RWPE2 (cell line): ENCODE measurements around the gene RPE.

ENCODE experiments used
- ATAC-seq: fragments of 200-7000 bp; cut with Tn5 transposase; 3 replicates; pipeline ENCODE4 v1.9.1; 2021; ENCODE audit warnings: low read depth
- DNase-seq: peaks from one replicate; pipeline ENCODE4 v3.0.0-alpha.2; 2020; ENCODE audit warnings: low spot score
- H3K27ac ChIP-seq: fragments of 450-650 bp; 2 replicates; pipeline ENCODE4 v1.5.1; 2017; ENCODE audit warnings: mild to moderate bottlenecking; ENCODE audit not compliant: poor library complexity, severe bottlenecking
- H3K27me3 ChIP-seq: fragments of 250-450 bp; sonication (Bioruptor Pico); 2 replicates; pipeline ENCODE4 v1.5.1; 2021; ENCODE audit warnings: mild to moderate bottlenecking, moderate library complexity; ENCODE audit not compliant: insufficient read depth, poor library complexity, severe bottlenecking
- H3K36me3 ChIP-seq: fragments of 250-450 bp; sonication (Bioruptor Pico); 2 replicates; pipeline ENCODE4 v1.5.1; 2020; ENCODE audit warnings: low read depth, mild to moderate bottlenecking, moderate library complexity
- H3K4me1 ChIP-seq: fragments of 250-450 bp; sonication (Bioruptor Pico); 2 replicates; pipeline ENCODE4 v1.5.1; 2021; ENCODE audit warnings: mild to moderate bottlenecking, moderate library complexity; ENCODE audit not compliant: insufficient read depth, poor library complexity, severe bottlenecking
- H3K4me3 ChIP-seq: fragments of 250-450 bp; sonication (Bioruptor Pico); 2 replicates; pipeline ENCODE4 v1.5.1; 2021; ENCODE audit warnings: mild to moderate bottlenecking, moderate library complexity; ENCODE audit not compliant: severe bottlenecking
- H3K9me3 ChIP-seq: fragments of 250-450 bp; sonication (Bioruptor Pico); 2 replicates; pipeline ENCODE4 v1.5.1; 2021; ENCODE audit warnings: mild to moderate bottlenecking, moderate library complexity; ENCODE audit not compliant: severe bottlenecking
- TF ChIP-seq, protein P1 (sequence below): fragments of 450-650 bp; IDR thresholded peaks from one replicate; pipeline ENCODE4 v1.5.1; 2017; ENCODE audit warnings: mild to moderate bottlenecking, moderate library complexity; ENCODE audit not compliant: poor library complexity, severe bottlenecking

Gene RPE

DNA sequence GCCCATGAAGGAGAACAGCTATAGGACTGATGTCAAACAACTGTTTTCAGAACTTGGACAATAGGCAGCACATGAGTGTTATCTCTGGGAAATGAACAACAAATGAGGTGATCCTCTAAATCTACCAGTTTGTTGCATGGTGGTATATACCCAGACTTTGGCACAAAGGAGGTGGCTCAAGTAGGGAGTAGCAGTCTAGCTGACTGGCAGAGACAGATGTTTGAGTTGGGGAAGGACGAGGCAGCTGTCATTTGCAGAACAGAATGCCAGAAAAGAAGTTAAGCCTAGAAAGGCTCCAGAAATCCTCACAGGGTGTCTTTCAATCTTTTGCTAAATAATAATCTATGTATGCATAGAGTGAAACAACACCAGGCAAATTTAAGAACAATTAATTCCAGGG lies 47.4 kb downstream of the RPE start:
- DNase-seq (no peak), ATAC-seq (no peak)
- no peak overlapping the region for H3K27ac ChIP-seq
- TF ChIP-seq, protein P1, sequence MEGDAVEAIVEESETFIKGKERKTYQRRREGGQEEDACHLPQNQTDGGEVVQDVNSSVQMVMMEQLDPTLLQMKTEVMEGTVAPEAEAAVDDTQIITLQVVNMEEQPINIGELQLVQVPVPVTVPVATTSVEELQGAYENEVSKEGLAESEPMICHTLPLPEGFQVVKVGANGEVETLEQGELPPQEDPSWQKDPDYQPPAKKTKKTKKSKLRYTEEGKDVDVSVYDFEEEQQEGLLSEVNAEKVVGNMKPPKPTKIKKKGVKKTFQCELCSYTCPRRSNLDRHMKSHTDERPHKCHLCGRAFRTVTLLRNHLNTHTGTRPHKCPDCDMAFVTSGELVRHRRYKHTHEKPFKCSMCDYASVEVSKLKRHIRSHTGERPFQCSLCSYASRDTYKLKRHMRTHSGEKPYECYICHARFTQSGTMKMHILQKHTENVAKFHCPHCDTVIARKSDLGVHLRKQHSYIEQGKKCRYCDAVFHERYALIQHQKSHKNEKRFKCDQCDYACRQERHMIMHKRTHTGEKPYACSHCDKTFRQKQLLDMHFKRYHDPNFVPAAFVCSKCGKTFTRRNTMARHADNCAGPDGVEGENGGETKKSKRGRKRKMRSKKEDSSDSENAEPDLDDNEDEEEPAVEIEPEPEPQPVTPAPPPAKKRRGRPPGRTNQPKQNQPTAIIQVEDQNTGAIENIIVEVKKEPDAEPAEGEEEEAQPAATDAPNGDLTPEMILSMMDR, result no peak
- no peak overlapping the region for H3K4me3 ChIP-seq
- no peaks in the 10 kb centered on the region for H3K36me3 ChIP-seq
- H3K4me1 ChIP-seq, result no peaks in the 10 kb centered on the region
- no peaks in the 10 kb centered on the region for H3K27me3 ChIP-seq
- H3K9me3 ChIP-seq, result no peaks in the 10 kb centered on the region

DNA sequence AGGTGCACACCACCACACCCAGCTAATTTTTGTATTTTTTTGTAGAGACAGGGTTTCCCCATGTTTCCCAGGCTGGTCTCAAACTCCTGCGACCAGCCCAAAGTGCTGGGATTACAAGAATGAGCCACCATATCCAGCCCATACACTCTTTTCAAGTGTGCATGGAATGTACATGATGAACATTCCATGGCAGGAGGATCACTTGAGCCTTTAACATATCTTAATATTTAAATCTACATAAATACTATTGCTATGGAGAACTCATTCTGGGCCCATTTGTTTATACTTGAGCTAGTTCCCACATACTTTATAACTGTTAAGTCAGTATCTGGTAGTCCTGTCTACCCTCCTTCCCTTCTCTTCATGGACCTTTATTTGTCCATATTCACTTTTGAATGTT lies 48.4 kb downstream of the RPE start:
- Histone ChIP-seq H3K27me3 (no peaks in the 10 kb centered on the region), H3K27ac (no peak overlapping the region), H3K4me1 (no peaks in the 10 kb centered on the region), H3K4me3 (no peak overlapping the region), H3K36me3 (no peaks in the 10 kb centered on the region), H3K9me3 (no peaks in the 10 kb centered on the region)
- TF ChIP-seq, protein P1, result no peak
- DNase-seq, result no peak
- no peak for ATAC-seq

DNA sequence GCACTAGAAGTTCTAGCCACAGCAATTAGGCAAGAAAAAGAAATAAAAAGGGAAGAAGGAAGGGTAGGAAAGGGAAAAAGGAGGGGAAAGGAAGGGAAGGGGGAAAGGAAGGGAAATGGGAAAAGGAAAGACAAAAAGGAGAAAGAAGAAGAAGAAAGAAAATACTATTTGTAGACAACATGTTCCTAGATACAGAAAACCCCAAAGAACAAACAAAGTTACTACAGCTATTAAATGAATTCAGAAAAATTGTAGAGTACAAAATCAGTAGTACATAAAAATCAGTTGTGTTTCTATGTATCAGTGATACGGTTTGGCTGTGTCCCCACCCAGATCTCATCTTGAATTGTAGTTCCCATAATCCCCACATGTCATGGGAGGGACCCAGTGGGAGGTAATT lies 52.3 kb downstream of the RPE start:
- TF ChIP-seq, protein P1, result no peak
- no peak for DNase-seq

DNA sequence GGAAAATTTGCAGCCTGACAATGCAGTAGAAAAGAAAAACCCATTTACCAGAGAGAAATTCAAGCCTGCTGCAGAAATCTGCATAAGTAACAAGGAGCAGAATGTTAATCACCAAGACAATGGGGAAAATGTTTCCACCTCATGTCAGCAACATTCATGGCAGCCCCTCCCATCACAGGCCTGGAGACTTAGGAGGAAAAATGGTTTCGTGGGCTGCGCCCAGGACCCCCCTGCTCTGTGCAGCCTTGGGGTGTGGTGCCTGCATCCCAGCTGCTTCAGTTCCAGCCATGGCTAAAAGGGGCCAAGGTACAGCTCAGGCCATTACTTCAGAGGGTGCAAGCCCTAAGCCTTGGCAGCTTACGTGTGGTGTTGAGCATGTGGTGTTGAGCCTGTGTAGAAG lies 53.4 kb downstream of the RPE start:
- ATAC-seq (no peak), DNase-seq (no peak)
- Histone ChIP-seq H3K36me3 (no peaks in the 10 kb centered on the region), H3K4me3 (no peak overlapping the region), H3K4me1 (no peaks in the 10 kb centered on the region), H3K27me3 (no peaks in the 10 kb centered on the region), H3K9me3 (no peaks in the 10 kb centered on the region), H3K27ac (no peak overlapping the region)
- TF ChIP-seq, protein P1, result no peak

More for the DNA sequence above, 52.3 kb downstream of the RPE start:
- Histone ChIP-seq H3K4me1 (no peaks in the 10 kb centered on the region), H3K36me3 (no peaks in the 10 kb centered on the region), H3K9me3 (no peaks in the 10 kb centered on the region), H3K27ac (no peak overlapping the region), H3K27me3 (no peaks in the 10 kb centered on the region), H3K4me3 (no peak overlapping the region)
- ATAC-seq, result no peak

DNA sequence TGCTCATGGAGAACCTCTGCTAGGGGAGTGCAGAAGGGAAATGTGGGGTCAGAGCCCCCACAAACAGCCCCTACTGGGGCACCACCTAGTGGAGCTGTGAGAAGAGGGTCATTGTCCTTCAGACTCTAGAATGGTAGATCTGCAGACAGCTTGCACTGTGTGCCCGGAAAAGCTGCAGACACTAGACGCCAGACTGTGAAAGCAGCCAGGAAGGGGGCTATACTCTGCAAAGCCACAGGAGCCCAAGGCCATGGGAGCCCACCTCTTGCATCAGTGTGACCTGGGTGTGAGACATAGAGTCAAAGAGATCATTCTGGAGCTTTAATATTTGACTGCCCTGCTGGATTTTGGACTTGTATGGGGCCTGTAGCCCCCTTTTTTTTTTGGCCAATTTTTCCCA lies 60.9 kb downstream of the RPE start:
- ATAC-seq, result no peak
- no peak overlapping the region for H3K4me3 ChIP-seq
- no peaks in the 10 kb centered on the region for H3K36me3 ChIP-seq
- DNase-seq, result no peak
- TF ChIP-seq, protein P1, result no peak
- H3K9me3 ChIP-seq, result no peaks in the 10 kb centered on the region
- no peaks in the 10 kb centered on the region for H3K4me1 ChIP-seq
- no peaks in the 10 kb centered on the region for H3K27me3 ChIP-seq
- no peak overlapping the region for H3K27ac ChIP-seq
